OCI-LY1 (cell line): ENCODE data around the gene CREG1.

Source experiments
- H2AFZ ChIP-seq: fragments of 200-600 bp; sonication (generic), shearing (Covaris generic); 2 replicates; pipeline ENCODE4 v1.6.0; 2014; ENCODE audit warnings: antibody characterized with exemption, mild to moderate bottlenecking, low read length
- H3F3A ChIP-seq: fragments of 200-600 bp; sonication (generic), shearing (Covaris generic); 2 replicates; pipeline ENCODE4 v1.6.0; 2014; ENCODE audit warnings: mild to moderate bottlenecking, antibody characterized with exemption, low read length, moderate library complexity; ENCODE audit not compliant: insufficient read depth
- H3K27ac ChIP-seq: fragments of 200-600 bp; sonication (generic); 2 replicates; pipeline ENCODE4 v1.5.1; 2014; ENCODE audit warnings: low read length, mixed run types, mild to moderate bottlenecking, low read depth; ENCODE audit not compliant: poor library complexity, severe bottlenecking
- H3K27me3 ChIP-seq: fragments of 200-600 bp; sonication (generic); 2 replicates; pipeline ENCODE4 v1.6.0; 2014; ENCODE audit warnings: antibody characterized with exemption, mild to moderate bottlenecking, low read length, moderate library complexity; ENCODE audit not compliant: insufficient read depth
- H3K36me3 ChIP-seq: fragments of 200-600 bp; sonication (generic); 2 replicates; pipeline ENCODE4 v1.6.1; 2014; ENCODE audit warnings: mild to moderate bottlenecking, antibody characterized with exemption, low read length, moderate library complexity, mixed read lengths; ENCODE audit not compliant: insufficient read depth
- H3K4me1 ChIP-seq: fragments of 200-600 bp; sonication (generic); 2 replicates; pipeline ENCODE4 v1.5.1; 2014; ENCODE audit warnings: mild to moderate bottlenecking, low read length, moderate library complexity; ENCODE audit not compliant: insufficient read depth, severe bottlenecking
- H3K4me2 ChIP-seq: fragments of 200-600 bp; sonication (generic), shearing (Covaris generic); 2 replicates; pipeline ENCODE4 v1.6.1; 2014; ENCODE audit warnings: low read length
- H3K4me3 ChIP-seq: fragments of 200-600 bp; sonication (generic); 2 replicates; pipeline ENCODE4 v1.5.1; 2014; ENCODE audit warnings: low read length, low read depth, mild to moderate bottlenecking, mixed read lengths; ENCODE audit not compliant: poor library complexity, severe bottlenecking
- H3K79me2 ChIP-seq: fragments of 200-600 bp; shearing (Covaris generic); 2 replicates; pipeline ENCODE4 v1.6.1; 2016; ENCODE audit warnings: mixed run types, low read length, mixed read lengths; ENCODE audit not compliant: insufficient read depth
- H3K9ac ChIP-seq: fragments of 200-600 bp; sonication (generic), shearing (Covaris generic); 2 replicates; pipeline ENCODE4 v1.6.1; 2014; ENCODE audit warnings: mild to moderate bottlenecking, low read length, mixed read lengths
- H3K9me2 ChIP-seq: fragments of 200-600 bp; sonication (generic), shearing (Covaris generic); 2 replicates; pipeline ENCODE4 v1.6.1; 2014; ENCODE audit warnings: low read depth, mild to moderate bottlenecking, low read length, mixed read lengths
- H3K9me3 ChIP-seq: fragments of 200-600 bp; shearing (Covaris generic); 2 replicates; pipeline ENCODE4 v1.6.1; 2014; ENCODE audit warnings: low read length, mixed read lengths
- H4K20me1 ChIP-seq: fragments of 200-600 bp; sonication (generic), shearing (Covaris generic); 2 replicates; pipeline ENCODE4 v1.6.0; 2016; ENCODE audit warnings: mild to moderate bottlenecking, low read length; ENCODE audit not compliant: insufficient read depth
- CTCF ChIP-seq: fragments of 200-600 bp; sonication (generic), shearing (Covaris generic); IDR thresholded peaks from 2 replicates; pipeline ENCODE4 v1.5.1; 2017; ENCODE audit warnings: mild to moderate bottlenecking, antibody characterized with exemption, low read length, moderate library complexity, mixed read lengths
- EZH2 ChIP-seq: fragments of 200-600 bp; sonication (generic), shearing (Covaris generic); IDR thresholded peaks from 2 replicates; pipeline ENCODE4 v1.8.0; 2017; ENCODE audit warnings: borderline replicate concordance, mixed run types, mild to moderate bottlenecking, antibody characterized with exemption, low read length, moderate library complexity, mixed read lengths

The CREG1 gene

DNA sequence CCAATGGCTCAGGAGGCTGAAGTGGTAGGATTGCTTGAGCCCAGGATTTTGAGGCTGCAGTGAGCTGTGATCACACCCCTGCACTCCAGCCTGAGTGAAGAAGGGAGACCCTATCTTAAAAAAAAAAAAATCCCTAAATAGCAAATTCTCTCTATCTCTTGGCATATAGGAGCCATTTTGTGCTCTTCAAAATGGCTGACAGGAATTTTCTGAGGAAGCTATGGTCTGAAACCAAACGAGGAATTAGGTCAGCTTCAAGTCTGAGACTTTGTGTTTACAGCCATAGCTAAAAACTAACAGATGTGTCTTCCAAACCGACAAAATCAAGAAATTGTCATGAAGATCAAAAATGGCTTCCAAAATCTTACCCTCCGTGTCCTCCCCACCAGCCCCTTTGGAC lies 45.8 kb downstream of the CREG1 start:
- Histone ChIP-seq H3F3A (no peaks in the 10 kb centered on the region), H3K4me1 (peaks cover 60% of the 10 kb centered on the region), H2AFZ (no peak overlapping the region), H3K36me3 (no peaks in the 10 kb centered on the region), H3K79me2 (no peaks in the 10 kb centered on the region), H3K9me3 (no peaks in the 10 kb centered on the region), H3K4me3 (no peak overlapping the region), H4K20me1 (no peaks in the 10 kb centered on the region), H3K9me2 (no peaks in the 10 kb centered on the region), H3K27me3 (no peaks in the 10 kb centered on the region), H3K4me2 (no peak overlapping the region), H3K9ac (no peak overlapping the region), H3K27ac (no peak overlapping the region)
- TF ChIP-seq CTCF (no peak), EZH2 (no peak)

DNA sequence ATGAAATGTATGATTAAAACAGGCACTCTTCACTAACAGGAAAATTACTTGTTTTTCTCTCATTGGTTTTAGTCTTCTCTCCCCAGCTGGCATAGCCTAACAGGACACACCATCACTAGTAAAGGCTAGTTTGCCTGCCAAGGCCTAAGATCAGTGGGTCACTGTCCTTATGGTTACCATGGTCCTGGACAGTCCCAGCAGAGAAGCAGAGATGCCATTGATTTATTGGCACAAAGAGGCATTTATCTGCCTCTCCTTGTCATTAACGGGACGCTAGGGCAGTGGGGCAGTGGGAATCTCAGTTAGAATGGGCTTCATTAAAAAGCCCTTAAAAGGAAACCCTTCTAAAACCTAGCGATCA lies 49.1 kb downstream of the CREG1 start:
- H3K4me3 ChIP-seq: no peak overlapping the region
- H3K9me2 ChIP-seq: no peaks in the 10 kb centered on the region
- TF ChIP-seq EZH2 (no peak), CTCF (no peak)
- no peaks in the 10 kb centered on the region for H3K79me2 ChIP-seq
- peak overlapping the region; percentile 37 for H3K27ac ChIP-seq
- no peak overlapping the region for H2AFZ ChIP-seq
- no peaks in the 10 kb centered on the region for H3K27me3 ChIP-seq
- 0 out of 2 replicates have a peak, but pooled peaks cover 6% of the 10 kb centered on the region for H3F3A ChIP-seq
- H3K4me2 ChIP-seq: no peak overlapping the region
- no peaks in the 10 kb centered on the region for H3K9me3 ChIP-seq
- H4K20me1 ChIP-seq: no peaks in the 10 kb centered on the region
- H3K4me1 ChIP-seq: peaks cover 60% of the 10 kb centered on the region
- no peak overlapping the region for H3K9ac ChIP-seq
- no peaks in the 10 kb centered on the region for H3K36me3 ChIP-seq

- Histone ChIP-seq H3K4me3 (no peak overlapping the region), H3K9me2 (no peaks in the 10 kb centered on the region), H3K4me2 (no peak overlapping the region), H3K27me3 (no peaks in the 10 kb centered on the region), H3F3A (0 out of 2 replicates have a peak, but pooled peaks cover 6% of the 10 kb centered on the region), H3K9ac (no peak overlapping the region), H4K20me1 (no peaks in the 10 kb centered on the region), H3K27ac (peak overlapping the region; percentile 37), H3K79me2 (no peaks in the 10 kb centered on the region), H3K4me1 (peaks cover 64% of the 10 kb centered on the region), H3K36me3 (no peaks in the 10 kb centered on the region), H2AFZ (no peak overlapping the region), H3K9me3 (no peaks in the 10 kb centered on the region)
- no peak for TF ChIP-seq CTCF
- TF ChIP-seq EZH2: no peak
Observed at GRCh38 chr1:167503626-167504466, 49.7 kb downstream of the CREG1 start.
